KMS-11 (cell line): Measurements from ENCODE around the gene NAT9.

Source experiments
- H2AFZ ChIP-seq: fragments of 200-600 bp; sonication (generic); 2 replicates; pipeline ENCODE4 v1.6.1; 2016; ENCODE audit warnings: antibody characterized with exemption, mixed run types, low read depth
- H3K27ac ChIP-seq: fragments of 200-600 bp; sonication (generic); 2 replicates; pipeline ENCODE4 v1.6.1; 2016; ENCODE audit warnings: mild to moderate bottlenecking, mixed run types
- H3K27me3 ChIP-seq: fragments of 200-600 bp; sonication (generic); 2 replicates; pipeline ENCODE4 v1.6.1; 2017; ENCODE audit warnings: mild to moderate bottlenecking, low read depth, mixed run types, moderate library complexity; ENCODE audit not compliant: insufficient read depth
- H3K36me3 ChIP-seq: fragments of 200-600 bp; sonication (generic); 2 replicates; pipeline ENCODE4 v1.6.1; 2017; ENCODE audit warnings: mild to moderate bottlenecking, mixed run types; ENCODE audit not compliant: insufficient read depth
- H3K4me1 ChIP-seq: fragments of 200-600 bp; sonication (generic); 2 replicates; pipeline ENCODE4 v1.6.1; 2016; ENCODE audit warnings: mild to moderate bottlenecking, low read depth, mixed run types; ENCODE audit not compliant: poor library complexity, severe bottlenecking
- H3K4me2 ChIP-seq: fragments of 200-600 bp; sonication (generic); 2 replicates; pipeline ENCODE4 v1.7.0; 2016; ENCODE audit warnings: mild to moderate bottlenecking, mixed run types
- H3K4me3 ChIP-seq: fragments of 200-600 bp; sonication (generic); IDR thresholded peaks from 2 replicates; pipeline ENCODE4 v1.6.1; 2017; ENCODE audit warnings: low read depth, low read length, mixed read lengths; ENCODE audit not compliant: insufficient read depth
- H3K79me2 ChIP-seq: fragments of 200-600 bp; sonication (generic); 2 replicates; pipeline ENCODE4 v1.6.1; 2016; ENCODE audit warnings: low read depth, mixed run types; ENCODE audit not compliant: insufficient read depth
- H3K9ac ChIP-seq: fragments of 200-600 bp; sonication (generic); 2 replicates; pipeline ENCODE4 v1.6.1; 2016; ENCODE audit warnings: mild to moderate bottlenecking, mixed run types
- H4K20me1 ChIP-seq: fragments of 200-600 bp; sonication (generic); 2 replicates; pipeline ENCODE4 v1.6.1; 2016; ENCODE audit warnings: mild to moderate bottlenecking, mixed run types; ENCODE audit not compliant: insufficient read depth
- CTCF ChIP-seq: fragments of 200-600 bp; sonication (generic); conservative IDR thresholded peaks from 2 replicates; pipeline ENCODE4 v1.6.1; 2017; ENCODE audit warnings: low read depth, mild to moderate bottlenecking, antibody characterized with exemption, low read length, moderate library complexity, mixed read lengths

The NAT9 gene

DNA sequence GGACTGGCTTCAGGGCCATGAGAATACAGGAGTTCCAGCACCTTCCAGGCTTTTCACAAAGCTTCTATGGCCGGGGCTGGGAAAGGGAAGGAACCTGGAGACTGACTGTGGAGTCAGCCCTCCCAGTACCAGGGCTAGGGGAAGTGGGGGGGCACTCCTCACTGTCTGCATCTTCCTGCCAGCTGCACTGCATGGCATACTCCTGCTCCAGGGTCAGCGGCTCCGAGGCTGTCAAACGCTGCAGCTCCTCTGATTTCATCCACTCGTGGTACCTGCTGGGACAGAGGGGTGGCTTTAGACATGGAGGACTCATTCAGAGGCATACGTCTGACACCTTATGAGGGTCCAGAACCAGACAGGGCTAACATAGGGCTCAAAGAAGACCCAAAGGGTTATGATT, 2.7 kb downstream of the NAT9 start:
- TF ChIP-seq CTCF, result no peak
- H3K4me3 ChIP-seq, result no peak overlapping the region
- H3K27me3 ChIP-seq, result no peaks in the 10 kb centered on the region
- peaks cover 47% of the 10 kb centered on the region for H3K4me1 ChIP-seq
- H3K9ac ChIP-seq, result no peak overlapping the region
- H3K27ac ChIP-seq, result no peak overlapping the region
- H2AFZ ChIP-seq, result no peak overlapping the region
- no peaks in the 10 kb centered on the region; the same call in 1 of the 2 replicates for H3K36me3 ChIP-seq
- H3K79me2 ChIP-seq, result peaks cover 36% of the 10 kb centered on the region
- no peak overlapping the region for H3K4me2 ChIP-seq
- H4K20me1 ChIP-seq, result no peaks in the 10 kb centered on the region

GRCh38 chr17:74772053-74772452, 4.1 kb downstream of the NAT9 start:
- H3K4me1 ChIP-seq, result peaks cover 42% of the 10 kb centered on the region
- no peak overlapping the region for H3K4me2 ChIP-seq
- no peak overlapping the region for H3K27ac ChIP-seq
- H2AFZ ChIP-seq, result no peak overlapping the region
- no peaks in the 10 kb centered on the region for H4K20me1 ChIP-seq
- H3K27me3 ChIP-seq, result no peaks in the 10 kb centered on the region
- H3K4me3 ChIP-seq, result no peak overlapping the region
- H3K9ac ChIP-seq, result no peak overlapping the region
- peaks cover 42% of the 10 kb centered on the region for H3K79me2 ChIP-seq
- TF ChIP-seq CTCF, result no peak
- no peaks in the 10 kb centered on the region; the same call in 1 of the 2 replicates for H3K36me3 ChIP-seq

- Histone ChIP-seq H3K79me2 (peaks cover 44% of the 10 kb centered on the region), H3K36me3 (no peaks in the 10 kb centered on the region; the same call in 1 of the 2 replicates), H2AFZ (no peak overlapping the region), H3K9ac (no peak overlapping the region), H4K20me1 (no peaks in the 10 kb centered on the region), H3K4me2 (no peak overlapping the region), H3K27ac (peak overlapping the region; percentile 8; the same call in 1 of the 2 replicates), H3K4me1 (peaks cover 41% of the 10 kb centered on the region), H3K4me3 (no peak overlapping the region), H3K27me3 (no peaks in the 10 kb centered on the region)
- no peak for TF ChIP-seq CTCF
Measured at GRCh38 chr17:74771319-74771914, 4.7 kb downstream of the NAT9 start.

DNA sequence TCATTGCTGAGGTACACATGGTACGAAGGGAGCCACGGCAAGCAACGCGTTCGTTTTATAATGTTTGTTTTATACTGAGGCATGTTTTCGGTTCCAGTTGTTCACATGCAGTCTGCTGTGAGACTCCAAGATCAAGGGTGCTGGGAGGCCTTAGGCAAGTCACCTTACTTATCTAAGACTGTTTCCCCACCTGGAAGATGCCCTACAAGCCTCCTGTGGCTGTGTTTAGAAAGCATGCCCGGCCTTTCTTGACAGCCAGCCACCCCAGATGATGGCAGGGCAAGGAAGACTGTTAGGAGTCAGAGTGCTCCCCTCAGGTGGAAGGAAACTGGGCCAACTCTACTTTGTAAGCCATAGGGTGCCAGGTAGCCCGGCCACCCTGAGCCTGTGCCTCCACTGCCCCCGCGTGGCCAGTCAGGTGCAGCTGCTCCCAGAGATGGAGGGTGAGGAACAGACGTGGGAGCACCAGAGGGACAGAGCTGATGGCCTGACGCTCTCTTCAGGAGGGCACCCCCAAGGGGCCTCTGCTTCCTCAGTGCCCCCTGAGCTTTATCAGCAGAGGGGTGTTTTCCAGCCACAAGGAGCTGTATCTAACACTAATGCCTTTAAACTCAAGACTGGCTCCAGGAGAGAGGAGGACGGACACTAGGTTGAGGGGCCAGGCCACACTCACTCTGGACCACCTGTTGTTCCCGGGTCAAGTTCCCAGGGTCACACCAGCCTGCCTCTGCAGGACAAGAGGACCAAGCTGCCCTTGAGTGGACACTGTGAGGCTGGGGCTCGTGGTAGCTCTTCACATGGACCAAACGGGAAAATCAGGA, 5.4 kb downstream of the NAT9 start:
- H3K9ac ChIP-seq, result no peak overlapping the region
- H3K36me3 ChIP-seq, result no peaks in the 10 kb centered on the region; the same call in 1 of the 2 replicates
- no peak overlapping the region for H3K4me2 ChIP-seq
- TF ChIP-seq CTCF, result peak; percentile 85
- no peak overlapping the region for H2AFZ ChIP-seq
- H3K79me2 ChIP-seq, result peaks cover 47% of the 10 kb centered on the region
- H3K4me1 ChIP-seq, result peaks cover 47% of the 10 kb centered on the region
- H3K27ac ChIP-seq, result peak overlapping the region; percentile 8; the same call in 1 of the 2 replicates
- H3K27me3 ChIP-seq, result no peaks in the 10 kb centered on the region
- H4K20me1 ChIP-seq, result peaks cover 2% of the 10 kb centered on the region; the same call in 1 of the 2 replicates
- no peak overlapping the region for H3K4me3 ChIP-seq
